Measurements from ENCODE around the gene PPP1R3D. TPM values are rescaled to one million over a fixed set of nuclear protein-coding genes. Genes with fewer than 3 reads are reported as not detected.

PPP1R3D gene
- total RNA-seq, 3 donors from 2014 or later = 5.9 to 10.8 (median 6.8) TPM

GRCh38 chr20:59912609-59913008 lies 27.5 kb downstream of the PPP1R3D start:
- intact Hi-C loops (cut with DNase I, micrococcal nuclease) = no loop called here
- TF ChIP-seq CTCF (IDR thresholded peaks at IDR 0.05) = no peak
- no peaks in the 10 kb centered on the region for H3K4me1 ChIP-seq (ENCODE audit: low read depth)
- H3K9me3 ChIP-seq = no peaks in the 10 kb centered on the region
- H3K36me3 ChIP-seq (ENCODE audit: low read depth) = no peaks in the 10 kb centered on the region
- DNase-seq (no peak), ATAC-seq (no peak)
- no peak overlapping the region for H3K4me3 ChIP-seq

GRCh38 chr20:59911041-59911440 lies 29.1 kb downstream of the PPP1R3D start:
- DNase-seq (no peak), ATAC-seq (no peak)
- no peak for TF ChIP-seq CTCF (IDR thresholded peaks at IDR 0.05)
- no peaks in the 10 kb centered on the region for H3K36me3 ChIP-seq (ENCODE audit: low read depth)
- no peak overlapping the region for H3K4me3 ChIP-seq
- intact Hi-C loops (cut with DNase I, micrococcal nuclease) = no loop called here
- H3K9me3 ChIP-seq = no peaks in the 10 kb centered on the region
- no peaks in the 10 kb centered on the region for H3K4me1 ChIP-seq (ENCODE audit: low read depth)

- Histone ChIP-seq H3K4me1 (ENCODE audit: low read depth) (no peaks in the 10 kb centered on the region), H3K9me3 (no peaks in the 10 kb centered on the region), H3K36me3 (ENCODE audit: low read depth) (no peaks in the 10 kb centered on the region), H3K4me3 (no peak overlapping the region)
- ATAC-seq (no peak), DNase-seq (no peak)
- no peak for TF ChIP-seq CTCF (IDR thresholded peaks at IDR 0.05)
- intact Hi-C loops (cut with DNase I, micrococcal nuclease) = no loop called here
Measured at GRCh38 chr20:59908855-59909254, 31.2 kb downstream of the PPP1R3D start.

- Histone ChIP-seq H3K36me3 (ENCODE audit: low read depth) (no peaks in the 10 kb centered on the region), H3K4me3 (no peak overlapping the region)
Measured at GRCh38 chr20:59903621-59904020, 36.5 kb downstream of the PPP1R3D start.

GRCh38 chr20:59902470-59902869 lies 37.6 kb downstream of the PPP1R3D start:
- ATAC-seq = no peak
- intact Hi-C loops (cut with DNase I, micrococcal nuclease) = no loop called here
- Histone ChIP-seq H3K36me3 (ENCODE audit: low read depth) (no peaks in the 10 kb centered on the region), H3K4me3 (no peak overlapping the region), H3K4me1 (ENCODE audit: low read depth) (no peaks in the 10 kb centered on the region), H3K9me3 (no peaks in the 10 kb centered on the region)
- no peak for DNase-seq
- no peak for TF ChIP-seq CTCF (IDR thresholded peaks at IDR 0.05)

More at GRCh38 chr20:59903621-59904020, 36.5 kb downstream of the PPP1R3D start:
- no peak for TF ChIP-seq CTCF (IDR thresholded peaks at IDR 0.05)
- ATAC-seq (no peak), DNase-seq (no peak)
- intact Hi-C loops (cut with DNase I, micrococcal nuclease) = no loop called here
- Histone ChIP-seq H3K9me3 (no peaks in the 10 kb centered on the region), H3K4me1 (ENCODE audit: low read depth) (no peaks in the 10 kb centered on the region)

GRCh38 chr20:59895908-59896307 lies 44.2 kb downstream of the PPP1R3D start:
- no peaks in the 10 kb centered on the region for H3K9me3 ChIP-seq
- no peak for DNase-seq
- no peak overlapping the region for H3K4me3 ChIP-seq
- no peak for ATAC-seq
- no peaks in the 10 kb centered on the region for H3K4me1 ChIP-seq (ENCODE audit: low read depth)
- no peaks in the 10 kb centered on the region for H3K36me3 ChIP-seq (ENCODE audit: low read depth)
- intact Hi-C loops (cut with DNase I, micrococcal nuclease) = no loop called here
- TF ChIP-seq CTCF (IDR thresholded peaks at IDR 0.05) = no peak
